H9 (cell line): ENCODE data around the gene BNC1. TPM values are rescaled to one million over a fixed set of nuclear protein-coding genes. Genes with fewer than 3 reads are reported as not detected.

Experiments
- DNase-seq: peaks from one replicate; pipeline ENCODE4 v3.0.0-alpha.2; 2017
- H2AFZ ChIP-seq: one replicate; pipeline ENCODE4 v1.6.1; 2013; ENCODE audit warnings: mild to moderate bottlenecking, low read length, control low read depth, moderate library complexity
- H2AK5ac ChIP-seq: 2 replicates; pipeline ENCODE4 v1.6.1; 2013; ENCODE audit warnings: low read length, control low read depth, mixed read lengths; ENCODE audit not compliant: insufficient read length
- H2BK120ac ChIP-seq: one replicate; pipeline ENCODE4 v1.6.1; 2013; ENCODE audit warnings: low read depth, mild to moderate bottlenecking, low read length, control low read depth, inconsistent platforms; ENCODE audit not compliant: poor library complexity, severe bottlenecking
- H2BK12ac ChIP-seq: 2 replicates; pipeline ENCODE4 v1.6.1; 2013; ENCODE audit warnings: low read length, control low read depth, mixed read lengths, low read depth; ENCODE audit not compliant: insufficient read length
- H2BK15ac ChIP-seq: 2 replicates; pipeline ENCODE4 v1.6.1; 2013; ENCODE audit warnings: low read depth, low read length, control low read depth
- H2BK20ac ChIP-seq: one replicate; pipeline ENCODE4 v1.6.1; 2013; ENCODE audit warnings: low read depth, mild to moderate bottlenecking, low read length, control low read depth, inconsistent platforms; ENCODE audit not compliant: poor library complexity, severe bottlenecking
- H2BK5ac ChIP-seq: 2 replicates; pipeline ENCODE4 v1.6.1; 2013; ENCODE audit warnings: low read length, control low read depth, mixed read lengths; ENCODE audit not compliant: insufficient read length
- H3K14ac ChIP-seq: 2 replicates; pipeline ENCODE4 v1.6.1; 2013; ENCODE audit warnings: low read length, control low read depth; ENCODE audit not compliant: insufficient read depth
- H3K18ac ChIP-seq: 2 replicates; pipeline ENCODE4 v1.6.1; 2013; ENCODE audit warnings: low read depth, mild to moderate bottlenecking, mixed read lengths, low read length, control low read depth; ENCODE audit not compliant: insufficient read length
- H3K23ac ChIP-seq: 2 replicates; pipeline ENCODE4 v1.6.1; 2013; ENCODE audit warnings: low read length, control low read depth, mixed read lengths, low read depth; ENCODE audit not compliant: insufficient read length
- H3K23me2 ChIP-seq: 2 replicates; pipeline ENCODE4 v1.6.1; 2013; ENCODE audit warnings: low read depth, mild to moderate bottlenecking, mixed read lengths, low read length, control low read depth; ENCODE audit not compliant: insufficient read length, poor library complexity, severe bottlenecking
- H3K27ac ChIP-seq: 2 replicates; pipeline ENCODE4 v1.5.1; 2013; ENCODE audit warnings: low read length, control low read depth, mixed read lengths, low read depth; ENCODE audit not compliant: insufficient read length
- H3K27me3 ChIP-seq: 2 replicates; pipeline ENCODE4 v1.6.1; 2013; ENCODE audit warnings: low read length, control low read depth, inconsistent platforms; ENCODE audit not compliant: insufficient read depth
- H3K4ac ChIP-seq: 2 replicates; pipeline ENCODE4 v1.6.1; 2013; ENCODE audit warnings: low read depth, mild to moderate bottlenecking, control low read depth, inconsistent platforms, low read length, moderate library complexity
- H3K4me1 ChIP-seq: 2 replicates; pipeline ENCODE4 v1.6.1; 2013; ENCODE audit warnings: low read length, control low read depth, inconsistent platforms; ENCODE audit not compliant: insufficient read depth
- H3K4me2 ChIP-seq: 2 replicates; pipeline ENCODE4 v1.6.1; 2013; ENCODE audit warnings: low read length, control low read depth, mixed read lengths; ENCODE audit not compliant: insufficient read length, insufficient read depth
- H3K56ac ChIP-seq: 2 replicates; pipeline ENCODE4 v1.6.1; 2013; ENCODE audit warnings: low read depth, mild to moderate bottlenecking, mixed read lengths, low read length, control low read depth; ENCODE audit not compliant: insufficient read length
- H3K79me1 ChIP-seq: 2 replicates; pipeline ENCODE4 v1.6.1; 2013; ENCODE audit warnings: low read depth, mild to moderate bottlenecking, moderate library complexity, low read length, control low read depth, inconsistent platforms; ENCODE audit not compliant: insufficient read depth, poor library complexity, severe bottlenecking
- H3K79me2 ChIP-seq: 2 replicates; pipeline ENCODE4 v1.6.1; 2013; ENCODE audit warnings: low read length, control low read depth, inconsistent platforms; ENCODE audit not compliant: insufficient read depth
- H3K9ac ChIP-seq: 2 replicates; pipeline ENCODE4 v1.6.1; 2013; ENCODE audit warnings: low read length, control low read depth, mixed read lengths; ENCODE audit not compliant: insufficient read length; ENCODE audit errors: extremely low read depth
- H3K9me3 ChIP-seq: one replicate; pipeline ENCODE4 v1.6.1; 2013; ENCODE audit warnings: low read depth, low read length, inconsistent platforms; ENCODE audit not compliant: control insufficient read depth
- H3T11ph ChIP-seq: one replicate; pipeline ENCODE4 v1.6.1; 2013; ENCODE audit warnings: mild to moderate bottlenecking, low read length, control low read depth, inconsistent platforms
- H4K20me1 ChIP-seq: one replicate; pipeline ENCODE4 v1.6.1; 2013; ENCODE audit not compliant: control insufficient read depth, insufficient read length, insufficient read depth
- H4K5ac ChIP-seq: 2 replicates; pipeline ENCODE4 v1.6.1; 2013; ENCODE audit warnings: low read depth, mild to moderate bottlenecking, mixed read lengths, low read length, control low read depth; ENCODE audit not compliant: insufficient read length
- H4K8ac ChIP-seq: replicated peaks from 2 replicates; pipeline ENCODE4 v1.6.1; 2013; ENCODE audit warnings: low read length, control low read depth, mixed read lengths, low read depth; ENCODE audit not compliant: insufficient read length
- H4K91ac ChIP-seq: 2 replicates; pipeline ENCODE4 v1.6.1; 2013; ENCODE audit warnings: low read depth, mild to moderate bottlenecking, moderate library complexity, mixed read lengths, low read length, control low read depth; ENCODE audit not compliant: insufficient read length
- H3K27ac Mint-ChIP-seq, 3 experiments: 2 replicates in 2 of 3; 3 replicates in 1 of 3; pipeline ENCODE4 v1.8.0; 2020 to 2021; ENCODE audit warnings: mixed read lengths in 3 of 3, mild to moderate bottlenecking in 1 of 3, moderate library complexity in 1 of 3
- H3K27me3 Mint-ChIP-seq: 2 replicates; pipeline ENCODE4 v1.8.0; 2021; ENCODE audit warnings: low read depth, mild to moderate bottlenecking, moderate library complexity, mixed read lengths
- H3K36me3 Mint-ChIP-seq, 3 experiments: 2 replicates in 2 of 3; 3 replicates in 1 of 3; pipeline ENCODE4 v1.8.0; 2020 to 2021; ENCODE audit warnings: low read depth in 3 of 3, mixed read lengths in 3 of 3; ENCODE audit not compliant: insufficient read depth in 1 of 3
- H3K4me1 Mint-ChIP-seq, 2 experiments: 2 replicates each; pipeline ENCODE4 v1.8.0; 2020; ENCODE audit warnings: mixed read lengths in 2 of 2
- H3K4me3 Mint-ChIP-seq, 2 experiments: 2 replicates in 1 of 2; 3 replicates in 1 of 2; pipeline ENCODE4 v1.8.0; 2020 to 2021; ENCODE audit warnings: mild to moderate bottlenecking in 2 of 2, mixed read lengths in 2 of 2, moderate library complexity in 1 of 2
- H3K9me3 Mint-ChIP-seq, 2 experiments: 2 replicates in 1 of 2; 3 replicates in 1 of 2; pipeline ENCODE4 v1.8.0; 2020; ENCODE audit warnings: mild to moderate bottlenecking in 2 of 2, mixed read lengths in 2 of 2, moderate library complexity in 1 of 2
- total RNA-seq: library from RNA; stranded (reverse); gene quantifications from 2 replicates; pipeline ENCODE4 v1.2.1, GENCODE V29; 2021
- TF ChIP-seq, protein P1 (sequence below): fragments of 200-600 bp; sonication (generic); conservative IDR thresholded peaks from 3 replicates; pipeline ENCODE4 v1.8.0; 2021; ENCODE audit warnings: antibody characterized with exemption, mild to moderate bottlenecking

Gene BNC1
- total RNA-seq, 1 experiment from 2014 or later: not detected

DNA sequence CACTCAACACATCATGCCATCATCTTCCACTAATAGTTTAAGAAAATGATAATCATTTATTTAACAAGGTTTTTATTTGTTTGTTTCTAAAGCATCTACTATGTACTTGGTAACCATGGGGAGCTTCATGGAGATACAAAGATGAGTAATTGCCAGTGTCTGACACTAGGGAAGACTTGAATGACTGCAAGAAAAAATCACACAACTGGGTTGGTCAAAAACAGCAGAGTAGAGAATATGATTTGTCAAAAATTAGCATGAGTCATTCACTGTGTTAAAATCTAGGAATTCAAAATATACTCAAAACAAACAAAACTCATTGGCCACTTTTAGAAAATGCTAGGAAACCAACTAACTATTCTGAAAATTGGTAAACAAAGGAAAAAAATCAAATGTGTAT, 6.3 kb downstream of the BNC1 start:
- no peak for DNase-seq
- H3K23me2 ChIP-seq: peaks cover 4% of the 10 kb centered on the region
- H3K4me2 ChIP-seq: no peak overlapping the region
- no peak overlapping the region for H3K4ac ChIP-seq
- H4K5ac ChIP-seq: no peak overlapping the region
- no peak overlapping the region for H3T11ph ChIP-seq
- H3K27ac ChIP-seq: no peak overlapping the region
- no peak overlapping the region for H2BK12ac ChIP-seq
- H2BK120ac ChIP-seq: no peak overlapping the region
- no peak overlapping the region for H2BK15ac ChIP-seq
- no peaks in the 10 kb centered on the region for H3K9me3 Mint-ChIP-seq
- H3K14ac ChIP-seq: no peak overlapping the region
- H3K27ac Mint-ChIP-seq: no peak overlapping the region
- no peaks in the 10 kb centered on the region for H3K9me3 ChIP-seq
- no peak overlapping the region for H2AK5ac ChIP-seq
- H4K20me1 ChIP-seq: no peaks in the 10 kb centered on the region
- TF ChIP-seq, protein P1, sequence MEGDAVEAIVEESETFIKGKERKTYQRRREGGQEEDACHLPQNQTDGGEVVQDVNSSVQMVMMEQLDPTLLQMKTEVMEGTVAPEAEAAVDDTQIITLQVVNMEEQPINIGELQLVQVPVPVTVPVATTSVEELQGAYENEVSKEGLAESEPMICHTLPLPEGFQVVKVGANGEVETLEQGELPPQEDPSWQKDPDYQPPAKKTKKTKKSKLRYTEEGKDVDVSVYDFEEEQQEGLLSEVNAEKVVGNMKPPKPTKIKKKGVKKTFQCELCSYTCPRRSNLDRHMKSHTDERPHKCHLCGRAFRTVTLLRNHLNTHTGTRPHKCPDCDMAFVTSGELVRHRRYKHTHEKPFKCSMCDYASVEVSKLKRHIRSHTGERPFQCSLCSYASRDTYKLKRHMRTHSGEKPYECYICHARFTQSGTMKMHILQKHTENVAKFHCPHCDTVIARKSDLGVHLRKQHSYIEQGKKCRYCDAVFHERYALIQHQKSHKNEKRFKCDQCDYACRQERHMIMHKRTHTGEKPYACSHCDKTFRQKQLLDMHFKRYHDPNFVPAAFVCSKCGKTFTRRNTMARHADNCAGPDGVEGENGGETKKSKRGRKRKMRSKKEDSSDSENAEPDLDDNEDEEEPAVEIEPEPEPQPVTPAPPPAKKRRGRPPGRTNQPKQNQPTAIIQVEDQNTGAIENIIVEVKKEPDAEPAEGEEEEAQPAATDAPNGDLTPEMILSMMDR: no peak
- H3K18ac ChIP-seq: no peak overlapping the region
- no peak overlapping the region for H4K8ac ChIP-seq
- H3K79me1 ChIP-seq: no peaks in the 10 kb centered on the region
- H3K4me1 ChIP-seq: no peaks in the 10 kb centered on the region
- H2BK5ac ChIP-seq: no peak overlapping the region
- H3K4me3 Mint-ChIP-seq: no peak overlapping the region
- H3K9ac ChIP-seq: no peak overlapping the region
- H3K27me3 Mint-ChIP-seq: peaks cover 48% of the 10 kb centered on the region
- no peak overlapping the region for H2AFZ ChIP-seq
- no peaks in the 10 kb centered on the region for H3K36me3 Mint-ChIP-seq
- no peak overlapping the region for H3K56ac ChIP-seq
- no peak overlapping the region for H2BK20ac ChIP-seq
- no peak overlapping the region for H3K23ac ChIP-seq
- no peaks in the 10 kb centered on the region for H3K79me2 ChIP-seq
- H3K27me3 ChIP-seq: peaks cover 6% of the 10 kb centered on the region; the same call in 1 of the 2 replicates
- peaks cover 0 to 5% of the 10 kb centered on the region in 2 experiments; a peak in 3 of 4 replicates for H3K4me1 Mint-ChIP-seq
- no peak overlapping the region for H4K91ac ChIP-seq
